ENCODE data around the gene CSNK1D. TPM values are rescaled to one million over a fixed set of nuclear protein-coding genes. Genes with fewer than 3 reads are reported as not detected.

CSNK1D gene
- total RNA-seq, 4 donors from 2014 or later = 148 to 232 (median 215) TPM

GRCh38 chr17:82218349-82219075 is 55.0 kb downstream of the CSNK1D start:
- DNase-seq = no peak
- H3K36me3 ChIP-seq = no peaks in the 10 kb centered on the region
- H3K4me3 ChIP-seq = no peak overlapping the region
- TF ChIP-seq POLR2A (IDR thresholded peaks at IDR 0.05) (no peak), CTCF (IDR thresholded peaks at IDR 0.05) (no peak)
- H3K27me3 ChIP-seq = no peaks in the 10 kb centered on the region
- no peaks in the 10 kb centered on the region for H3K9me3 ChIP-seq
- H3K4me1 ChIP-seq = peaks cover 3 to 31% (median 20%) of the 10 kb centered on the region in 4 donors
- no peak overlapping the region for H3K27ac ChIP-seq

- Histone ChIP-seq H3K4me1 (peaks cover 3 to 36% (median 20%) of the 10 kb centered on the region in 4 donors), H3K36me3 (no peaks in the 10 kb centered on the region)
- peak in 1 of 3 donors; percentile 50 for DNase-seq
Observed at GRCh38 chr17:82217530-82218204, 55.8 kb downstream of the CSNK1D start.

GRCh38 chr17:82217120-82217529 is 56.4 kb downstream of the CSNK1D start:
- H3K9me3 ChIP-seq = no peaks in the 10 kb centered on the region
- peak overlapping the region; percentile 66 to 82 (median 78) for H3K27ac ChIP-seq
- no peaks in the 10 kb centered on the region for H3K27me3 ChIP-seq
- no peak for TF ChIP-seq CTCF (IDR thresholded peaks at IDR 0.05)
- TF ChIP-seq POLR2A (IDR thresholded peaks at IDR 0.05) = no peak
- peaks cover 3 to 36% (median 20%) of the 10 kb centered on the region in 4 donors for H3K4me1 ChIP-seq
- peak in 1 of 3 donors; percentile 50 for DNase-seq
- no peaks in the 10 kb centered on the region for H3K36me3 ChIP-seq
- H3K4me3 ChIP-seq = no peak overlapping the region

More at GRCh38 chr17:82217530-82218204, 55.8 kb downstream of the CSNK1D start:
- Histone ChIP-seq H3K9me3 (no peaks in the 10 kb centered on the region), H3K4me3 (no peak overlapping the region), H3K27ac (peak overlapping the region; percentile 66 to 82 (median 78)), H3K27me3 (no peaks in the 10 kb centered on the region)
- no peak for TF ChIP-seq CTCF (IDR thresholded peaks at IDR 0.05)
- no peak for TF ChIP-seq POLR2A (IDR thresholded peaks at IDR 0.05)

- Histone ChIP-seq H3K27ac (peak overlapping the region; percentile 66 to 82 (median 78)), H3K4me3 (no peak overlapping the region), H3K9me3 (no peaks in the 10 kb centered on the region), H3K36me3 (no peaks in the 10 kb centered on the region), H3K27me3 (no peaks in the 10 kb centered on the region), H3K4me1 (peaks cover 3 to 42% (median 23%) of the 10 kb centered on the region in 4 donors)
- TF ChIP-seq POLR2A (IDR thresholded peaks at IDR 0.05) (no peak), CTCF (IDR thresholded peaks at IDR 0.05) (no peak)
- peak; percentile 64 to 89 (median 74) for DNase-seq
Observed at GRCh38 chr17:82216301-82217119, 57.0 kb downstream of the CSNK1D start.

- Histone ChIP-seq H3K36me3 (no peaks in the 10 kb centered on the region), H3K4me1 (peaks cover 3 to 42% (median 23%) of the 10 kb centered on the region in 4 donors), H3K27ac (peak overlapping the region; percentile 66 to 82 (median 78)), H3K4me3 (no peak overlapping the region), H3K9me3 (no peaks in the 10 kb centered on the region), H3K27me3 (no peaks in the 10 kb centered on the region)
- TF ChIP-seq POLR2A (IDR thresholded peaks at IDR 0.05) (no peak), CTCF (IDR thresholded peaks at IDR 0.05) (no peak)
- DNase-seq = peak in 1 of 3 donors; percentile 45
Observed at GRCh38 chr17:82215972-82216300, 57.6 kb downstream of the CSNK1D start.
